Hepatocyte (in vitro differentiated cells): Measurements from ENCODE around the gene CFAP53. TPM values are rescaled to one million over a fixed set of nuclear protein-coding genes. Genes with fewer than 3 reads are reported as not detected.

Experiments used
- DNase-seq: peaks from one replicate; pipeline ENCODE4 v3.0.0-alpha.2; 2016; ENCODE audit warnings: low spot score
- H2AFZ ChIP-seq: fragments of 200-600 bp; sonication (generic); 2 replicates; pipeline ENCODE4 v1.6.0; 2016; ENCODE audit warnings: antibody characterized with exemption, mild to moderate bottlenecking
- H3K27ac ChIP-seq: fragments of 200-600 bp; sonication (generic); 2 replicates; pipeline ENCODE4 v1.5.1; 2016; ENCODE audit warnings: mild to moderate bottlenecking
- H3K27me3 ChIP-seq: fragments of 200-600 bp; sonication (generic); 2 replicates; pipeline ENCODE4 v1.6.1; 2016
- H3K36me3 ChIP-seq: fragments of 200-600 bp; sonication (generic); replicated peaks from 2 replicates; pipeline ENCODE4 v1.5.1; 2016; ENCODE audit warnings: low read depth; ENCODE audit not compliant: insufficient read depth
- H3K4me1 ChIP-seq: fragments of 200-600 bp; sonication (generic); 2 replicates; pipeline ENCODE4 v1.5.1; 2016; ENCODE audit warnings: mild to moderate bottlenecking, moderate library complexity; ENCODE audit not compliant: insufficient read depth
- H3K4me2 ChIP-seq: fragments of 200-600 bp; sonication (generic); 2 replicates; pipeline ENCODE4 v1.6.0; 2016
- H3K4me3 ChIP-seq: fragments of 200-600 bp; sonication (generic); 2 replicates; pipeline ENCODE4 v1.5.1; 2016; ENCODE audit warnings: mild to moderate bottlenecking
- H3K79me2 ChIP-seq: fragments of 200-600 bp; sonication (generic); 2 replicates; pipeline ENCODE4 v1.6.0; 2017; ENCODE audit warnings: mild to moderate bottlenecking
- H3K9me2 ChIP-seq: fragments of 200-600 bp; sonication (generic); replicated peaks from 2 replicates; pipeline ENCODE4 v1.6.0; 2017; ENCODE audit warnings: mild to moderate bottlenecking; ENCODE audit not compliant: insufficient read depth
- H3K9me3 ChIP-seq: fragments of 200-600 bp; sonication (generic); 2 replicates; pipeline ENCODE4 v1.5.1; 2016; ENCODE audit warnings: low read depth, mild to moderate bottlenecking
- H4K20me1 ChIP-seq: fragments of 200-600 bp; sonication (generic); 2 replicates; pipeline ENCODE4 v1.6.0; 2016; ENCODE audit warnings: mild to moderate bottlenecking; ENCODE audit not compliant: insufficient read depth, poor library complexity, severe bottlenecking
- CTCF ChIP-seq: fragments of 200-600 bp; sonication (generic); IDR thresholded peaks from 2 replicates; pipeline ENCODE4 v1.5.1; 2016; ENCODE audit warnings: antibody characterized with exemption, mild to moderate bottlenecking; ENCODE audit not compliant: poor library complexity
- EZH2 ChIP-seq: fragments of 200-600 bp; sonication (generic); IDR thresholded peaks from 2 replicates; pipeline ENCODE4 v1.6.1; 2016; ENCODE audit warnings: antibody characterized with exemption, mild to moderate bottlenecking, borderline replicate concordance
- EZH2phosphoT487 ChIP-seq: fragments of 200-600 bp; sonication (generic); IDR thresholded peaks from one replicate; pipeline ENCODE4 v1.6.1; 2018; ENCODE audit warnings: antibody characterized with exemption, mild to moderate bottlenecking, low read depth, moderate library complexity; ENCODE audit not compliant: unreplicated experiment, severe bottlenecking
- WGBS: methylation state at CpG from one replicate; pipeline ENCODE4 v1.1.6; 2016; ENCODE audit warnings: low lambda C conversion rate; ENCODE audit errors: missing lambda C conversion rate; 5-methylcytosine and 5-hydroxymethylcytosine counted together
- polyA plus RNA-seq: library from polyadenylated mRNA; unstranded; fragments of >200 nt; fragmentation: Nextera tagmentation; extraction: Ambion mirVana; gene quantifications from 2 replicates; pipeline ENCODE4 v1.2.1, GENCODE V29; 2016
- total RNA-seq: library from RNA; depleted of rRNA; stranded (reverse); fragments of >200 nt; gene quantifications from 2 replicates; pipeline ENCODE4 v1.2.3, GENCODE V29; 2014

CFAP53 gene
- total and polyA plus RNA-seq, 2 experiments from 2014 or later = 0.50 to 0.86 TPM

- no peaks in the 10 kb centered on the region for H3K27me3 ChIP-seq
Measured at GRCh38 chr18:50272568-50272967, 6.3 kb upstream of the CFAP53 start.

GRCh38 chr18:50268022-50268747 is 1.9 kb upstream of the CFAP53 start:
- DNase-seq = peak; percentile 83
- Histone ChIP-seq H3K4me2 (peak overlapping the region; percentile 84), H4K20me1 (no peaks in the 10 kb centered on the region), H3K4me3 (peak overlapping the region; percentile 57), H3K9me3 (no peaks in the 10 kb centered on the region), H3K79me2 (no peaks in the 10 kb centered on the region), H3K4me1 (no peaks in the 10 kb centered on the region), H3K36me3 (no peaks in the 10 kb centered on the region), H3K27ac (peak overlapping the region; percentile 34), H2AFZ (peak overlapping the region; percentile 52), H3K9me2 (no peaks in the 10 kb centered on the region), H3K27me3 (no peaks in the 10 kb centered on the region)
- TF ChIP-seq EZH2 (no peak), CTCF (peak; percentile 60), EZH2phosphoT487 (no peak)
- 31% methylated on average over 56 of the region's 56 CpGs for WGBS

More at GRCh38 chr18:50272568-50272967, 6.3 kb upstream of the CFAP53 start:
- H3K79me2 ChIP-seq = no peaks in the 10 kb centered on the region
- no peaks in the 10 kb centered on the region for H3K9me3 ChIP-seq
- no peak overlapping the region for H2AFZ ChIP-seq
- no peak for DNase-seq
- no peak overlapping the region for H3K27ac ChIP-seq
- H3K4me1 ChIP-seq = no peaks in the 10 kb centered on the region
- H3K4me3 ChIP-seq = no peak overlapping the region
- H3K4me2 ChIP-seq = no peak overlapping the region
- H4K20me1 ChIP-seq = no peaks in the 10 kb centered on the region
- TF ChIP-seq CTCF = no peak
- TF ChIP-seq EZH2 = no peak
- TF ChIP-seq EZH2phosphoT487 = no peak
- H3K9me2 ChIP-seq = no peaks in the 10 kb centered on the region
- H3K36me3 ChIP-seq = no peaks in the 10 kb centered on the region
- 100% methylated on average over 5 of the region's 5 CpGs for WGBS

- H3K4me2 ChIP-seq = no peak overlapping the region
- H3K9me2 ChIP-seq = no peaks in the 10 kb centered on the region
- H3K27me3 ChIP-seq = no peaks in the 10 kb centered on the region
- H3K4me1 ChIP-seq = no peaks in the 10 kb centered on the region
- no peaks in the 10 kb centered on the region for H3K36me3 ChIP-seq
- H3K4me3 ChIP-seq = no peak overlapping the region
- TF ChIP-seq CTCF (no peak), EZH2phosphoT487 (no peak), EZH2 (no peak)
- no peak overlapping the region for H2AFZ ChIP-seq
- H4K20me1 ChIP-seq = no peaks in the 10 kb centered on the region
- no peak for DNase-seq
- H3K9me3 ChIP-seq = no peaks in the 10 kb centered on the region
- no peak overlapping the region for H3K27ac ChIP-seq
- H3K79me2 ChIP-seq = no peaks in the 10 kb centered on the region
Measured at GRCh38 chr18:50262977-50263376, 3.3 kb downstream of the CFAP53 start.

GRCh38 chr18:50250935-50251334 is 15.4 kb downstream of the CFAP53 start:
- no peak for DNase-seq
- no peak for TF ChIP-seq CTCF
- TF ChIP-seq EZH2phosphoT487 = no peak
- TF ChIP-seq EZH2 = no peak
- Histone ChIP-seq H3K9me3 (no peaks in the 10 kb centered on the region), H3K9me2 (no peaks in the 10 kb centered on the region), H3K4me3 (no peak overlapping the region), H4K20me1 (no peaks in the 10 kb centered on the region), H3K79me2 (no peaks in the 10 kb centered on the region), H3K36me3 (no peaks in the 10 kb centered on the region), H2AFZ (no peak overlapping the region), H3K27ac (no peak overlapping the region), H3K4me2 (no peak overlapping the region), H3K27me3 (no peaks in the 10 kb centered on the region), H3K4me1 (no peaks in the 10 kb centered on the region)
- 94% methylated on average over 3 of the region's 3 CpGs for WGBS
